K562 (cell line): ENCODE measurements around the gene UQCRH. TPM values are rescaled to one million over a fixed set of nuclear protein-coding genes. Genes with fewer than 3 reads are reported as not detected.

ENCODE experiments used
- ARNT ChIP-seq, 2 experiments: fragments of 450-650 bp; IDR thresholded peaks; 2 replicates each; pipeline ENCODE4 v1.6.1; 2016; ENCODE audit warnings: mild to moderate bottlenecking in 1 of 2
- DPF2 ChIP-seq: fragments of 450-650 bp; IDR thresholded peaks from 2 replicates; pipeline ENCODE4 v1.6.1; 2016
- E2F4 ChIP-seq: sonication (generic); formaldehyde crosslinking; IDR thresholded peaks from 2 replicates; pipeline ENCODE4 v1.8.0; 2022; ENCODE audit warnings: mild to moderate bottlenecking, low read depth, missing genetic modification reagents
- E2F8 ChIP-seq: fragments of 450-650 bp; IDR thresholded peaks from 2 replicates; pipeline ENCODE4 v1.7.1; 2018; ENCODE audit warnings: mild to moderate bottlenecking, low read depth; ENCODE audit not compliant: partially characterized antibody
- FOXA3 ChIP-seq, 2 experiments: fragments of 450-650 bp in 1 of 2; sonication (generic) in 1 of 2; formaldehyde crosslinking; IDR thresholded peaks in 1 of 2; conservative IDR thresholded peaks in 1 of 2; 2 replicates each; pipeline versions ENCODE4 v1.4.0 to v1.8.0; 2020 to 2022; ENCODE audit warnings: mild to moderate bottlenecking in 2 of 2, missing genetic modification reagents in 1 of 2
- FOXO4 ChIP-seq: fragments of 450-650 bp; formaldehyde crosslinking; IDR thresholded peaks from 2 replicates; pipeline ENCODE4 v1.4.0; 2020; ENCODE audit warnings: mild to moderate bottlenecking, moderate library complexity
- GTF2E2 ChIP-seq: fragments of 200-800 bp; sonication (Bioruptor generic); IDR thresholded peaks from 2 replicates; pipeline ENCODE4 v1.6.1; 2016; ENCODE audit warnings: missing genetic modification characterization, missing compliant biosample characterization
- MEIS2 ChIP-seq: fragments of 450-650 bp; IDR thresholded peaks from 2 replicates; pipeline ENCODE4 v1.6.1; 2014; ENCODE audit warnings: mild to moderate bottlenecking; ENCODE audit not compliant: partially characterized antibody
- MTA3 ChIP-seq: fragments of 450-650 bp; formaldehyde crosslinking; IDR thresholded peaks from 2 replicates; pipeline ENCODE4 v1.6.1; 2017; ENCODE audit warnings: mild to moderate bottlenecking, borderline replicate concordance
- NFIC ChIP-seq: fragments of 450-650 bp; IDR thresholded peaks from 2 replicates; pipeline ENCODE4 v1.6.1; 2017; ENCODE audit warnings: mild to moderate bottlenecking, inconsistent platforms
- PBX2 ChIP-seq, 2 experiments: IDR thresholded peaks in 1 of 2; conservative IDR thresholded peaks in 1 of 2; 2 replicates each; pipeline ENCODE4 v1.6.1; 2016; ENCODE audit warnings: low read depth in 2 of 2, mild to moderate bottlenecking in 1 of 2, missing compliant biosample characterization in 1 of 2, missing genetic modification characterization in 1 of 2, moderate library complexity in 1 of 2
- PKNOX1 ChIP-seq: fragments of 450-650 bp; IDR thresholded peaks from 2 replicates; pipeline ENCODE4 v1.6.1; 2016
- PYGO2 ChIP-seq: fragments of 450-650 bp; IDR thresholded peaks from 2 replicates; pipeline ENCODE4 v1.6.1; 2016; ENCODE audit warnings: mild to moderate bottlenecking, missing genetic modification characterization, moderate library complexity, missing compliant biosample characterization
- SIX5 ChIP-seq, 2 experiments: IDR thresholded peaks; 2 replicates each; pipeline ENCODE4 v1.6.1; 2011; ENCODE audit warnings: low read length in 2 of 2, borderline replicate concordance in 1 of 2, low read depth in 1 of 2, mild to moderate bottlenecking in 1 of 2, moderate library complexity in 1 of 2; ENCODE audit not compliant: insufficient read depth in 1 of 2
- SREBF2 ChIP-seq: sonication (generic); formaldehyde crosslinking; IDR thresholded peaks from 2 replicates; pipeline ENCODE4 v1.4.0; 2020; ENCODE audit warnings: mild to moderate bottlenecking, missing genetic modification reagents
- STAT5A ChIP-seq: IDR thresholded peaks from 2 replicates; pipeline ENCODE4 v1.6.1; 2012; ENCODE audit warnings: low read length, inconsistent platforms, borderline replicate concordance
- ZNF23 ChIP-seq: fragments of 250-450 bp; sonication (Bioruptor Pico); IDR thresholded peaks from 2 replicates; pipeline ENCODE4 v1.4.0; 2020; ENCODE audit warnings: mild to moderate bottlenecking
- ZNF384 ChIP-seq: IDR thresholded peaks from 2 replicates; pipeline ENCODE4 v1.6.1; 2012; ENCODE audit warnings: low read depth, low read length, improper control_type of control experiment
- polyA plus RNA-seq, 8 experiments: library from polyadenylated mRNA; depleted of rRNA in 4 of 8; stranded (reverse) in 5 of 8; unstranded in 3 of 8; fragments of >200 nt; fragmentation: Nextera tagmentation in 2 of 8; fragmentation: Illumina TruSeq in 1 of 8; extraction: Ambion mirVana in 2 of 8; extraction: Trizol in 1 of 8; gene quantifications; 2 replicates each; pipeline versions ENCODE4 v1.2.1 to v1.2.3, GENCODE V29; 2011 to 2014; ENCODE audit warnings: inconsistent platforms in 1 of 8, missing spikeins in 1 of 8
- total RNA-seq, 7 experiments: library from RNA; depleted of rRNA in 6 of 7; stranded (reverse); fragments of >200 nt in 6 of 7; fragmentation: Illumina TruSeq in 2 of 7; extraction: Trizol in 2 of 7; gene quantifications; 2 replicates each; pipeline versions ENCODE4 v1.2.1 to v1.2.3, GENCODE V29; 2011 to 2021; ENCODE audit warnings: low replicate concordance in 1 of 7

UQCRH gene
- total and polyA plus RNA-seq, 9 of the 15 experiments (the other 6 are each of a cell fraction or from before 2014, with no cell fraction given) = 1,267 to 5,184 (median 2,410) TPM

GRCh38 chr1:46298387-46298786 lies 5.1 kb upstream of the UQCRH start (continued):
- TF ChIP-seq PBX2 (CRISPR knock-in tag; IDR thresholded peaks at IDR 0.05; ENCODE audit: low read depth) (no peak), PBX2 (tag; conservative IDR thresholded peaks at IDR 0.05; ENCODE audit: low read depth) (peak; percentile 44; the same call in 1 of the 2 replicates), MTA3 (no peak), PYGO2 (tag) (no peak), NFIC (no peak), MEIS2 (peak; percentile 42), FOXA3 (CRISPR knock-in tag; conservative IDR thresholded peaks at IDR 0.05 in 1 of 2, IDR thresholded peaks at IDR 0.05 in 1 of 2) (no peak), ZNF23 (CRISPR knock-in tag) (no peak), E2F8 (peak; percentile 23), STAT5A (peak; percentile 19; the same call in 1 of the 2 replicates), SREBF2 (CRISPR knock-in tag) (no peak), ARNT (IDR thresholded peaks at IDR 0.05) (peak in 1 of 2 experiments; percentile 96; a peak in 2 of 4 replicates), GTF2E2 (tag) (no peak), SIX5 (IDR thresholded peaks at IDR 0.05; ENCODE audit: borderline replicate concordance in 1 of 2, insufficient read depth in 1 of 2, low read depth in 1 of 2, low read length in 2 of 2) (no peak), PKNOX1 (peak; percentile 28; the same call in 1 of the 2 replicates), FOXO4 (CRISPR knock-in tag) (no peak), ZNF384 (no peak), DPF2 (no peak), E2F4 (CRISPR knock-in tag) (no peak)
